KBM-7 (cell line): ENCODE results near the gene FASN.

Experiments
- DNase-seq: peaks from one replicate; pipeline ENCODE4 v3.0.0-alpha.2; 2015
- in situ Hi-C: fragments of 300-500 bp; cut with MboI; formaldehyde crosslinking; loops from 2 replicates; pipeline ENCODE4 v1.14.3; 2020; ENCODE audit warnings: low sequenced_read_pairs, low pct_unique_long_range_greater_than_20kb, mixed read lengths

The FASN gene

GRCh38 chr17:82062076-82062983 is 35.7 kb downstream of the FASN start:
- no peak for DNase-seq
- in situ Hi-C loops: no loop called here

DNA sequence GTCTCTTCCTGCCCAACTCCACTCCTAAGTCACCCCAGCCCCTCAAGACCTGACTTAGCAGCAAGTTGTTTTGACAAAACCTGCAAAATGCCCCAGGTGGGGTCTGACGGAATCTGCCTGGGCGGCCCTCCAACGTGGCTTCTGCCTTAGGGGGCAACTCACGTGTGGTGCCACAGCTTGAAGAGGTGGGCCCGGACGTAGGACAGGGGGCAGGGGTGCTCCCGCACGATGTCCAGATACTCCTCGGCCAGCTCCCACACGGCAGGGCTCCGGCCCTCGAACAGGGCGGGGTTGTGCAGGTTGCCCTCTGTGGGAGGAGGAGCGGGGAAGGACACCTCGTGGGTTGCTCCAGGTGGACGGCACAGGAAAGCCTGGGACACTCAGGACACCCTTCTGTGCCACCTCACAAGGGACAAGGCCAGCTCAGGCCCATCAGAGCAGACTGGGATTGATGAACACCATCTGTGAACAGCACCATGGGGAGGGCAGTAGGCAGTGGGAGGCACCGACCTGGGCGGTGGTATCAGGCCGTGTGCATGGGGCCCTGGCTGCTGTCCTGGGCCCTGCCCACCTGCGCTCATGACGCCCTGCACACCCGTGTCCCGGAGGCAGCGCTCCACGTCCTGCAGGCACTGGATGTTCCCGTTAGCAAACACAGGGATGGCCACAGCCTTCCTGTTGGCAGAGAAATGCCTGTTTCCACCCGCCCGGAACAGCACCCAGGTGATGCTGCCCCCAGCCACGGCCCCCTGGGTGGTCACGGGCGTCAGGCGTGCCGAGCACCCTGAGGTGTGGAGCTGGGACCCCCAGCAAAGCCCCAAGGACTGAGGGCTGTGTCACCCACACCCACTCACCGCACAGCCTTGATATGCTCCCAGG is 36.8 kb downstream of the FASN start:
- in situ Hi-C loops: no loop called here
- no peak for DNase-seq

- in situ Hi-C loops: no loop called here
- no peak for DNase-seq
Observed at GRCh38 chr17:82060614-82061013, 37.4 kb downstream of the FASN start.

- no peak for DNase-seq
- in situ Hi-C loops: no loop called here
Observed at GRCh38 chr17:82060001-82060380, 38.0 kb downstream of the FASN start.

GRCh38 chr17:82059272-82060000 is 38.6 kb downstream of the FASN start:
- no peak for DNase-seq
- in situ Hi-C loops: no loop called here

DNA sequence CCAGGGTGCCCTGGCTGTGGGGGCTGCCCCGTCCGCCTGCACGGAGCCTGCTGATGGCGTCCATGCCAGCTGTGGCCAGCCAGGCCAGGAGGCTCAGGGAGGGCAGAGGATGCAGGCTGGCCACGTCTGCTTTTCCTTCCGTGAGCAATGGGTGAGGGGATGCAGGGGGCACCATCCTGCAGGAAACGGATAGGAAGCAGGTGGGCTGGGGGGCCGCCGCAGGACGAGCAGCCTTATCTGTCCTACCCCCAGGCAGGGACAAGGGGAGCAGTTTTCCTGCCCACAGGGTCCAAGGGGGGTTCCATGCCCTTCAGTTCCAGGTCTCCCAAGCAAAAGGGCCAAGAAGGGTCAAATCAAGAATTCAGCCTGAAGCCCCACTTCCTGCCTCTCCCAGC is 39.2 kb downstream of the FASN start:
- DNase-seq: no peak
- in situ Hi-C loops: no loop called here

DNA sequence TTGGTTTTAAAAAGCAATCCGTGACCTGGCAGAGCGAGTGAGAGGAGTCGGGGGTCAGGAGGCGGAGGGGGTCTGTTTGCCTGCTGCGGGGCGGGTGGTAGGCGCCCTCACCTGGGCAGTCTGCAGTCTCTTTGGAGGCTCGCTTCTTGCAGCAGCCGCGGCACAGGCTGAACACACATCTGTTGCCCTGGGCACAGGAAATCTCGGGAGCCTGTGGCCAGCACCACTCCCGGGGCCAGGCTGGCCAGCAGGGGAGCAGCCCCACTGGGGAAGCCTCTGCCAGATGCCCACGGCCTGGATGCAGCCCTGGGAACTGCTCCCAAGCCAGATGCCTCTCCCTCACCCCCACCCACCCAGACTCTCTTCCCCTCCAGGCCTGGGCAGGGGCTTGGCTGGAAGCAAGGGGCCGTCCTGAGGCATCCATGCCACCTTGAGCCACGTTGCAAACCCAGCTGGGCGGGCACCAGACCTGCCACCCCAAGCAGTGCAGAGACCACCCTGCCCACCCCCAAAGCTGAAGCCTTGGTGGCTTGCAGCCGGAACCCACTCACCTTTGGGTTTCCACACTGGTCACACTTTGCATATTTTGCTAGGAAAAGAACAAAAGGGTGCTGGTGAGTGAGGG is 39.7 kb downstream of the FASN start:
- in situ Hi-C loops: no loop called here
- DNase-seq: no peak

DNA sequence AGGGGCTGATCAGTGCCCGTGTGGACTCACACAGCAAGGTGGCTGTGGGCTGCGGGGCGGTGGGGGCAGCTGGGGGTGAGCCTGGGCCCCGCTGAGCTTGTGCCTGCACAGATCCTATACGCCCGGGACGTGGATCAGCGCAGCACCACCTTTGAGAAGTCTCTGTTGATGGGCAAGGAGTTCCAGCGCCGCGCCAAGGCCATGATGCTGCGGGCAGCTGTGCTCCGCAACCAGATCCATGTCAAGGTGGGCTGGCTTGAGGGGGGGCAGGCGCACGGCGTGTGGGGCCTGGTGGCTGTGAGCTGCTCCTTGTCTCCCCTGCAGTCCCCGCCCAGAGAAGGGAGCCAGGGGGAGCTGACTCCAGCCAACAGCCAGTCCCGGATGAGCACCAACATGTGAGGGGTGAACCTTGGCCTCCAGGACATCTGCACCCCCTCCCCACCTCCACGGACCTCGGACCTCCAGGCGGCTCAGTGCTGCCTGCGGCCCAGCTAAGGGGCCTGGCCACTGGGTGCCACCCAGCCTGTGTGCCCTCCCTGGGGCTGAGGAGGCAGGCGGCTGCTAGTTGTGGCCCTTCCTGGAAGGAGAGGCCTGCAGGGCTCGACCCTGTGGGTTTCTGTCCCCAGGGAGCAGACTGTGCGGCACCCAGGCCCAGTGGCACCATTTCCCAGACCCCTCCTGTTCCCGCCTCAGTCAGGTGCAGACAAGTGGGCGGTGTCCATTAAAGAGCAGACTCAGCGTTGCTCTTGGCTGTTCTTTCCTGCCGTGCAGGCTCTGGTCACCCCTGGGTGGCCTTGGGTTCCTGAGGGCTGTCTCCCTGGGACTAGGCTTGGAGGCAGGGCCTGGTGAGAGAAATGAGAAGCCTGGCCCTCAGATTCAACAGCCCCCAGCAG is 41.1 kb downstream of the FASN start:
- in situ Hi-C loops: no loop called here
- no peak for DNase-seq

- in situ Hi-C loops: no loop called here
- no peak for DNase-seq
Observed at GRCh38 chr17:82055965-82056728, 41.9 kb downstream of the FASN start.

- no peak for DNase-seq
- in situ Hi-C loops: no loop called here
Observed at GRCh38 chr17:82055023-82055964, 42.7 kb downstream of the FASN start.

GRCh38 chr17:82054351-82055022 is 43.5 kb downstream of the FASN start:
- in situ Hi-C loops: no loop called here
- DNase-seq: no peak

- in situ Hi-C loops: no loop called here
- DNase-seq: no peak
Observed at GRCh38 chr17:82053556-82054263, 44.3 kb downstream of the FASN start.

DNA sequence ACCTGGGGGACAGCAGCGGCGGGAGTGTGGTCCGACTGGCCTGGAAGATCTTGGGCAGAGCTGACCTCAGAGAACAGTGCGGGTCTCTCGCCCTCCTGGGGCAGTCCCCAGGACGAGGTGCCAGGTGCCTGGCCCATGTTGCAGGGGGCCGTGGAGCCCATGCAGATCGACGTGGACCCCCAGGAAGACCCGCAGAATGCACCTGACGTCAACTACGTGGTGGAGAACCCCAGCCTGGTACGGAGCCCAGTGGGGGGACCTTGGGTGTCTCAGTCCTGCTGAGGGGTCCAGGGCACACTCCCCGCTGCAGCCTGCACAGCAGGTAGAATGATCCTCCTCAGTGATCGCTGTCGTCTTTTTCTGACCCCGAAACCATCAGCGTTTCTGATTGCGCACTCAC is 44.9 kb downstream of the FASN start:
- in situ Hi-C loops: no loop called here
- no peak for DNase-seq

GRCh38 chr17:82052638-82053059 is 45.4 kb downstream of the FASN start:
- DNase-seq: no peak
- in situ Hi-C loops: no loop called here
